Right hindlimb (tissue), 1 donor: ENCODE data around the gene SMAD7.
A peak's percentile ranks its signal among the peaks of the same experiment; 100 is the strongest.

Source experiments
- DNase-seq: peaks from one replicate; pipeline ENCODE4 v3.0.0-alpha.2; 2018

SMAD7 gene

GRCh38 chr18:48959921-48960920 lies 9.5 kb upstream of the SMAD7 start:
- DNase-seq, result no peak

GRCh38 chr18:48959551-48959920 lies 8.8 kb upstream of the SMAD7 start:
- no peak for DNase-seq

GRCh38 chr18:48958951-48959350 lies 8.2 kb upstream of the SMAD7 start:
- DNase-seq, result no peak

GRCh38 chr18:48957616-48958015 lies 6.9 kb upstream of the SMAD7 start:
- DNase-seq, result no peak

GRCh38 chr18:48957136-48957535 lies 6.4 kb upstream of the SMAD7 start:
- no peak for DNase-seq

GRCh38 chr18:48956356-48956755 lies 5.6 kb upstream of the SMAD7 start:
- no peak for DNase-seq

- DNase-seq, result no peak
These were observed 5.1 kb upstream of the SMAD7 start for GRCh38 chr18:48955830-48956261.

GRCh38 chr18:48954886-48955819 lies 4.4 kb upstream of the SMAD7 start:
- no peak for DNase-seq

- no peak for DNase-seq
These were observed 2.4 kb upstream of the SMAD7 start for GRCh38 chr18:48953104-48953706.

GRCh38 chr18:48952287-48953103 lies 1.7 kb upstream of the SMAD7 start:
- peak; percentile 93 for DNase-seq

- peak; percentile 92 for DNase-seq
These were observed 902 bp upstream of the SMAD7 start for GRCh38 chr18:48951448-48952286.

GRCh38 chr18:48949606-48950535 lies 894 bp downstream of the SMAD7 start:
- peak; percentile 56 for DNase-seq

- DNase-seq, result peak; percentile 47
These were observed 1.6 kb downstream of the SMAD7 start for GRCh38 chr18:48949050-48949605.

- DNase-seq, result peak; percentile 46
These were observed 2.4 kb downstream of the SMAD7 start for GRCh38 chr18:48948112-48949049.

GRCh38 chr18:48947560-48947959 lies 3.2 kb downstream of the SMAD7 start:
- peak; percentile 64 for DNase-seq

GRCh38 chr18:48947092-48947491 lies 3.7 kb downstream of the SMAD7 start:
- peak; percentile 12 for DNase-seq

- peak; percentile 35 for DNase-seq
These were observed 4.4 kb downstream of the SMAD7 start for GRCh38 chr18:48946329-48946835.

GRCh38 chr18:48945953-48946217 lies 4.9 kb downstream of the SMAD7 start:
- DNase-seq, result peak; percentile 14
